KG1 (cell line): ENCODE results near the gene RAB32.

Experiments
- DNase-seq: peaks from one replicate; lab custom pipeline; 2025; lab: John Stamatoyannopoulos, UW

Gene RAB32

GRCh38 chr6:146582857-146583256, 39.2 kb downstream of the RAB32 start:
- DNase-seq: no peak

- no peak for DNase-seq
Observed at GRCh38 chr6:146583966-146584365, 40.3 kb downstream of the RAB32 start.

GRCh38 chr6:146587459-146587858, 43.8 kb downstream of the RAB32 start:
- no peak for DNase-seq

- DNase-seq: no peak
Observed at GRCh38 chr6:146590492-146590891, 46.9 kb downstream of the RAB32 start.

- no peak for DNase-seq
Observed at GRCh38 chr6:146592451-146592850, 48.8 kb downstream of the RAB32 start.

- DNase-seq: no peak
Observed at GRCh38 chr6:146593986-146594385, 50.4 kb downstream of the RAB32 start.

GRCh38 chr6:146594495-146594894, 50.9 kb downstream of the RAB32 start:
- no peak for DNase-seq

GRCh38 chr6:146595972-146596731, 52.5 kb downstream of the RAB32 start:
- DNase-seq: no peak

- DNase-seq: no peak
Observed at GRCh38 chr6:146598772-146599405, 55.3 kb downstream of the RAB32 start, which contains the start of gene ADGB. Gene ADGB (plus strand): TSS chr6:146598972. CDS start chr6:146599041, 69 bp downstream.

GRCh38 chr6:146601352-146601751, 57.7 kb downstream of the RAB32 start:
- no peak for DNase-seq

- DNase-seq: no peak
Observed at GRCh38 chr6:146602526-146602925, 58.9 kb downstream of the RAB32 start.
